GM21723 (cell line): ENCODE results near the gene SLC4A11.
"Not testable (repeated sequence)": the region's sequence is repeated elsewhere in the genome, so short reads cannot be mapped to it uniquely, and the experiment has no call there.

ENCODE experiments used
- ATAC-seq: cut with Tn5 transposase; IDR thresholded peaks from one replicate; pipeline ENCODE4 v1.9.1; 2021; ENCODE audit warnings: mild to moderate bottlenecking, moderate library complexity; ENCODE audit not compliant: unreplicated experiment

Gene SLC4A11

GRCh38 chr20:3229158-3229557 lies 9.8 kb downstream of the SLC4A11 start:
- ATAC-seq = no peak

GRCh38 chr20:3228750-3229032 lies 10.3 kb downstream of the SLC4A11 start:
- no peak for ATAC-seq

- ATAC-seq = no peak
Measured at GRCh38 chr20:3227936-3228749, 10.8 kb downstream of the SLC4A11 start.

GRCh38 chr20:3227506-3227905 lies 11.5 kb downstream of the SLC4A11 start:
- no peak for ATAC-seq

- no peak for ATAC-seq
Measured at GRCh38 chr20:3226864-3227263, 12.1 kb downstream of the SLC4A11 start.

- ATAC-seq = no peak
Measured at GRCh38 chr20:3226093-3226492, 12.9 kb downstream of the SLC4A11 start.

GRCh38 chr20:3224681-3225421 lies 14.1 kb downstream of the SLC4A11 start:
- no peak for ATAC-seq

- ATAC-seq = no peak
Measured at GRCh38 chr20:3223994-3224680, 14.9 kb downstream of the SLC4A11 start.

GRCh38 chr20:3223651-3223993 lies 15.4 kb downstream of the SLC4A11 start:
- ATAC-seq = no peak

GRCh38 chr20:3222635-3223600 lies 16.1 kb downstream of the SLC4A11 start:
- ATAC-seq = no peak

GRCh38 chr20:3221398-3222226 lies 17.4 kb downstream of the SLC4A11 start:
- no peak for ATAC-seq

- ATAC-seq = peak; percentile 65
Measured at GRCh38 chr20:3218307-3218988, 20.5 kb downstream of the SLC4A11 start.

GRCh38 chr20:3215359-3215917 lies 23.6 kb downstream of the SLC4A11 start:
- ATAC-seq = not testable (repeated sequence)

GRCh38 chr20:3213226-3213625 lies 25.8 kb downstream of the SLC4A11 start:
- ATAC-seq = no peak

GRCh38 chr20:3210346-3210745 lies 28.6 kb downstream of the SLC4A11 start:
- ATAC-seq = no peak

GRCh38 chr20:3209946-3210317 lies 29.1 kb downstream of the SLC4A11 start:
- ATAC-seq = peak; percentile 25

GRCh38 chr20:3209257-3209945 lies 29.6 kb downstream of the SLC4A11 start, which contains the start of gene ITPA:
ITPA (plus strand) TSS chr20:3209498; CDS start chr20:3209552, 54 bp downstream.
- peak; percentile 53 for ATAC-seq

GRCh38 chr20:3208786-3209256 lies 30.2 kb downstream of the SLC4A11 start:
- peak; percentile 5 for ATAC-seq
